Adrenal gland (tissue), 5 donors: ENCODE data around the gene USP17L26.
"Not testable (repeated sequence)": the region's sequence is repeated elsewhere in the genome, so short reads cannot be mapped to it uniquely, and the experiment has no call there.

Source experiments
- CTCF ChIP-seq, 6 experiments: fragments of 450-650 bp in 4 of 6; fragments of 200-600 bp in 2 of 6; sonication (generic) in 1 of 6; IDR thresholded peaks; 1 replicate in 5 of 6; 2 replicates in 1 of 6; pipeline versions ENCODE4 v1.5.1 to v1.8.0; 2016 to 2021; ENCODE audit warnings: antibody characterized with exemption in 6 of 6, mild to moderate bottlenecking in 2 of 6, moderate library complexity in 1 of 6
- POLR2A ChIP-seq, 2 donors: fragments of 450-650 bp; IDR thresholded peaks; one replicate each; pipeline ENCODE4 v1.6.1; 2017; ENCODE audit warnings: antibody characterized with exemption in 2 of 2, mild to moderate bottlenecking in 2 of 2, moderate library complexity in 1 of 2
- donor health status: DM: no; HTN: no; CAD: no.

- TF ChIP-seq CTCF, POLR2A (IDR thresholded peaks at IDR 0.05): not testable (repeated sequence)
Measured at GRCh38 chr4:9350866-9351265, 16.4 kb downstream of the USP17L26 start.
